Measurements from ENCODE around the gene HADHB.

DNA sequence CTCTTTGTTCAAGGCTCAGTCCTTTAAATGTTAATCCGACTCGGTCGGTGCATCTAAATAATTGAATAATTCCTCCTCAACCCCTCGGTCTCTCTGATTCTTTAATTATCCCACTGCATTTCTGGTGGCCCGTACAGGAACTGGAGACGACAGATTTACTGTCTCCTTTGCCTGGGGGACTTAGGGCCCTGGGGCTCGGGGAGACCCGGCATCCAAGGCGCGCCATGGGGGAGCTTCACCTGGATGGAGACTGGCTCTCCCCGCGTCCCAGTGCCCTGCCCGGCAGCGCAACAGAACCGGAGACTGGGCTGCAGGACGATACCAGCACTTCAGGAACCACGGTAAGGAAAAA, 53.5 kb downstream of the HADHB start:
- TF ChIP-seq, protein P1, sequence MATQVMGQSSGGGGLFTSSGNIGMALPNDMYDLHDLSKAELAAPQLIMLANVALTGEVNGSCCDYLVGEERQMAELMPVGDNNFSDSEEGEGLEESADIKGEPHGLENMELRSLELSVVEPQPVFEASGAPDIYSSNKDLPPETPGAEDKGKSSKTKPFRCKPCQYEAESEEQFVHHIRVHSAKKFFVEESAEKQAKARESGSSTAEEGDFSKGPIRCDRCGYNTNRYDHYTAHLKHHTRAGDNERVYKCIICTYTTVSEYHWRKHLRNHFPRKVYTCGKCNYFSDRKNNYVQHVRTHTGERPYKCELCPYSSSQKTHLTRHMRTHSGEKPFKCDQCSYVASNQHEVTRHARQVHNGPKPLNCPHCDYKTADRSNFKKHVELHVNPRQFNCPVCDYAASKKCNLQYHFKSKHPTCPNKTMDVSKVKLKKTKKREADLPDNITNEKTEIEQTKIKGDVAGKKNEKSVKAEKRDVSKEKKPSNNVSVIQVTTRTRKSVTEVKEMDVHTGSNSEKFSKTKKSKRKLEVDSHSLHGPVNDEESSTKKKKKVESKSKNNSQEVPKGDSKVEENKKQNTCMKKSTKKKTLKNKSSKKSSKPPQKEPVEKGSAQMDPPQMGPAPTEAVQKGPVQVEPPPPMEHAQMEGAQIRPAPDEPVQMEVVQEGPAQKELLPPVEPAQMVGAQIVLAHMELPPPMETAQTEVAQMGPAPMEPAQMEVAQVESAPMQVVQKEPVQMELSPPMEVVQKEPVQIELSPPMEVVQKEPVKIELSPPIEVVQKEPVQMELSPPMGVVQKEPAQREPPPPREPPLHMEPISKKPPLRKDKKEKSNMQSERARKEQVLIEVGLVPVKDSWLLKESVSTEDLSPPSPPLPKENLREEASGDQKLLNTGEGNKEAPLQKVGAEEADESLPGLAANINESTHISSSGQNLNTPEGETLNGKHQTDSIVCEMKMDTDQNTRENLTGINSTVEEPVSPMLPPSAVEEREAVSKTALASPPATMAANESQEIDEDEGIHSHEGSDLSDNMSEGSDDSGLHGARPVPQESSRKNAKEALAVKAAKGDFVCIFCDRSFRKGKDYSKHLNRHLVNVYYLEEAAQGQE (IDR thresholded peaks at IDR 0.05; ENCODE audit: low read depth, low read length) = no peak
- TF ChIP-seq POLR2A (IDR thresholded peaks at IDR 0.05; ENCODE audit: low read depth, low read length) (no peak), MYC (IDR thresholded peaks at IDR 0.05; ENCODE audit: insufficient read depth, insufficient read length, insufficient replicate concordance, low read length, severe bottlenecking) (no peak), BRCA1 (IDR thresholded peaks at IDR 0.05; ENCODE audit: low read depth, low read length) (no peak), MXI1 (IDR thresholded peaks at IDR 0.05; ENCODE audit: low read depth, low read length) (no peak), EP300 (IDR thresholded peaks at IDR 0.05; ENCODE audit: borderline replicate concordance in 1 of 2, control insufficient read depth in 1 of 2, low read depth in 2 of 2, low read length in 2 of 2) (no peak), ZBTB33 (IDR thresholded peaks at IDR 0.05) (no peak), BHLHE40 (IDR thresholded peaks at IDR 0.05; ENCODE audit: borderline replicate concordance in 1 of 2, low read depth in 2 of 2, low read length in 1 of 2) (no peak), NRF1 (conservative IDR thresholded peaks at IDR 0.05; ENCODE audit: low read depth, low read length) (no peak), SPI1 (IDR thresholded peaks at IDR 0.05; ENCODE audit: borderline replicate concordance, insufficient read depth, low read depth, low read length) (no peak), SUPT20H (IDR thresholded peaks at IDR 0.05; ENCODE audit: borderline replicate concordance, control insufficient read depth, low read depth, low read length) (no peak)
- TF ChIP-seq, protein P2, sequence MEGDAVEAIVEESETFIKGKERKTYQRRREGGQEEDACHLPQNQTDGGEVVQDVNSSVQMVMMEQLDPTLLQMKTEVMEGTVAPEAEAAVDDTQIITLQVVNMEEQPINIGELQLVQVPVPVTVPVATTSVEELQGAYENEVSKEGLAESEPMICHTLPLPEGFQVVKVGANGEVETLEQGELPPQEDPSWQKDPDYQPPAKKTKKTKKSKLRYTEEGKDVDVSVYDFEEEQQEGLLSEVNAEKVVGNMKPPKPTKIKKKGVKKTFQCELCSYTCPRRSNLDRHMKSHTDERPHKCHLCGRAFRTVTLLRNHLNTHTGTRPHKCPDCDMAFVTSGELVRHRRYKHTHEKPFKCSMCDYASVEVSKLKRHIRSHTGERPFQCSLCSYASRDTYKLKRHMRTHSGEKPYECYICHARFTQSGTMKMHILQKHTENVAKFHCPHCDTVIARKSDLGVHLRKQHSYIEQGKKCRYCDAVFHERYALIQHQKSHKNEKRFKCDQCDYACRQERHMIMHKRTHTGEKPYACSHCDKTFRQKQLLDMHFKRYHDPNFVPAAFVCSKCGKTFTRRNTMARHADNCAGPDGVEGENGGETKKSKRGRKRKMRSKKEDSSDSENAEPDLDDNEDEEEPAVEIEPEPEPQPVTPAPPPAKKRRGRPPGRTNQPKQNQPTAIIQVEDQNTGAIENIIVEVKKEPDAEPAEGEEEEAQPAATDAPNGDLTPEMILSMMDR (IDR thresholded peaks at IDR 0.05 in 2 of 3, conservative IDR thresholded peaks at IDR 0.05 in 1 of 3; ENCODE audit: control insufficient read depth in 2 of 3, extremely low read depth in 1 of 3, insufficient read depth in 1 of 3, low read depth in 3 of 3, low read length in 3 of 3) = no peak
